Fibroblast of pulmonary artery (primary cell): ENCODE results near the gene ZNF780A.
A peak's percentile ranks its signal among the peaks of the same experiment; 100 is the strongest.

Experiments
- DNase-seq: peaks from one replicate; pipeline ENCODE4 v3.0.0-alpha.2; 2010; ENCODE audit warnings: low read depth
- H3K4me3 ChIP-seq: replicated peaks from 2 replicates; pipeline ENCODE4 v1.5.1; 2011; ENCODE audit warnings: low read depth, mild to moderate bottlenecking, control low read depth, low read length, moderate library complexity
- TF ChIP-seq, protein P1 (sequence below): IDR thresholded peaks from 2 replicates; pipeline ENCODE4 v1.5.1; 2011; ENCODE audit warnings: mild to moderate bottlenecking, control low read depth, low read length, inconsistent platforms; ENCODE audit errors: missing control alignments

The ZNF780A gene

DNA sequence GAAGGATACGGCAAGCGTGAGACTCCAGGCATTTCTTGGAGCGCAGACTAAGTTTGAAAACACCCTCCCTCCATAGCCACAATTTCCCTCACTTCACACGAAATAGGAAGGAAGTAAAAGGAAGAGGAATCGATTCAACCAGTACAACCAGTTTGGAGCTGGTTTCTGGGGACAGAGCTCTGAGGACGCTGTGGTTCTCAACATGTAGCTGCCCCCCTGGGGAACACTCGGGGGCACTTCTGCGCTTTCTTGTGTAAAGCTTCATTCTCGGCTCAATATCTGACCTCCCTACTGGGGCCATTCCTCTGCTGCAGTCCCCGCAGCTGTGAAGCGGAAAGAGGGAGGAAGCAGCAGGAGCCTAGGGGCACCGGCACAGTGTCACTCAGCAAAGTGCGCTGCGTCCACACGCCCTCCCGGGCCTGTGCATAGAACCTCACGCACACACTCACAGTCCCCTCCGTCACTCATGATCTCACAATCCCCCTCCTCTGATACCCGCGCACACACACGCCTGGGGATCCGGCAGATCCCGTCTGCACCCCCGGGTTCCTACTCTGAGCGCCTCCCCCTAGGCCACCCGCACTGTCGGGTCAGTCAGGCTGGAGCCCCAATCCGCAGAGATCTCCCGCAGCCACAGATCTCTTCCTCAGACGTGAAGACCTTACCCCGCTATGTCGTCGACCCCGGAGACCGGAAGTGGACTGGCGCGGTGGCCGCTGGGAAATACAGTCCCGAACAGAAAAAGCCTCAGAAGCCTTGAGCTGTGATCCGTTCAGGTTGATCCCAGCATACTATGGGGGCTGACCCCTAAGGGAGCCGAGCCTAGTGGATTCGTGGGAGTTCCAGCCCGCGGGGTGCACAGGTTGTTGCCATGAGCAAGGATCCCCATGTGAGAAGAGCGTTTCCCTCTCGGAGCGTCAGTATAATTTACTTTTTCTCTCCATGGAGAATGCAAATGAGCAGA is at the start of gene ZNF780A:
TSS of gene ZNF780A (minus strand) at position 703 of the 964 bp plus-strand sequence. CDS start 6,190 bp downstream, outside the sequence.
- TF ChIP-seq, protein P1, sequence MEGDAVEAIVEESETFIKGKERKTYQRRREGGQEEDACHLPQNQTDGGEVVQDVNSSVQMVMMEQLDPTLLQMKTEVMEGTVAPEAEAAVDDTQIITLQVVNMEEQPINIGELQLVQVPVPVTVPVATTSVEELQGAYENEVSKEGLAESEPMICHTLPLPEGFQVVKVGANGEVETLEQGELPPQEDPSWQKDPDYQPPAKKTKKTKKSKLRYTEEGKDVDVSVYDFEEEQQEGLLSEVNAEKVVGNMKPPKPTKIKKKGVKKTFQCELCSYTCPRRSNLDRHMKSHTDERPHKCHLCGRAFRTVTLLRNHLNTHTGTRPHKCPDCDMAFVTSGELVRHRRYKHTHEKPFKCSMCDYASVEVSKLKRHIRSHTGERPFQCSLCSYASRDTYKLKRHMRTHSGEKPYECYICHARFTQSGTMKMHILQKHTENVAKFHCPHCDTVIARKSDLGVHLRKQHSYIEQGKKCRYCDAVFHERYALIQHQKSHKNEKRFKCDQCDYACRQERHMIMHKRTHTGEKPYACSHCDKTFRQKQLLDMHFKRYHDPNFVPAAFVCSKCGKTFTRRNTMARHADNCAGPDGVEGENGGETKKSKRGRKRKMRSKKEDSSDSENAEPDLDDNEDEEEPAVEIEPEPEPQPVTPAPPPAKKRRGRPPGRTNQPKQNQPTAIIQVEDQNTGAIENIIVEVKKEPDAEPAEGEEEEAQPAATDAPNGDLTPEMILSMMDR = no peak
- DNase-seq = peak; percentile 65
- peak within 1 kb of the TSS; percentile 89 for H3K4me3 ChIP-seq

DNA sequence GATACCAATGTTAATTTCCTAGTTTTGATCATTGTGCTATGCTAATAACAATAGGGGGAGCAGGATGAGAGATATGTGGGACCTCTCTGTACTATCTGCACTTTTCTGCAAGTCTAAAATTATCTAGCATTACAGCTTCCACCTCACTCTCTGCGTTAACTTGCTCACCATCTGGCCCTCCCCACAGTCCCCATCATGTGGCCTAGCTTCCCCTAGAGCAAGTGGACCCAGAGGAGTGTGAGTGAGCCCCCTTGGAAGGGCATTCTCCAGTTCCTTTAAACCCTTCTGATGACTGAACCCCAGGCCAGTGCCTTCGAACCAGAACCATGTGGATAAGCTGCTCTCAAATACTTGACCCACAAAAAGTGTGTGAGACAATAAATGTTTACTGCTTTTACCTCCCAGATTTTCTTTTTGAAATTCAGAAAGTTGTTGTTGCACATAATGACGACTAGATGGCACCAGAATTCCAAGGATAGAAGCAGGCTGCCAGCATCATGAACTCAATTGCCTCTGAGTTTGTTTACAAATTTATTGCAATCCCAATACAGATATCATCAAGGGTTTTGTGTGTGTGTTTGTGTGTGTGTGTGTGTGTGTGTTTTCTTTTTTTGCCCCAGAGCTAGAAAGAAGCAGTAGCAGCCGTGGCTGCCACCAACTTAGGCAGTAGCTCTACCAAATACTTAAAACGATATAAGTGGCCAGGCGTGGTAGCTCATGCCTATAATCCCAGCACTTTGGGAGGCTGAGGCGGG is 49.0 kb upstream of the ZNF780A start:
- H3K4me3 ChIP-seq = no peak overlapping the region
- peak; percentile 76 for DNase-seq
- TF ChIP-seq, protein P1 = peak; percentile 74

DNA sequence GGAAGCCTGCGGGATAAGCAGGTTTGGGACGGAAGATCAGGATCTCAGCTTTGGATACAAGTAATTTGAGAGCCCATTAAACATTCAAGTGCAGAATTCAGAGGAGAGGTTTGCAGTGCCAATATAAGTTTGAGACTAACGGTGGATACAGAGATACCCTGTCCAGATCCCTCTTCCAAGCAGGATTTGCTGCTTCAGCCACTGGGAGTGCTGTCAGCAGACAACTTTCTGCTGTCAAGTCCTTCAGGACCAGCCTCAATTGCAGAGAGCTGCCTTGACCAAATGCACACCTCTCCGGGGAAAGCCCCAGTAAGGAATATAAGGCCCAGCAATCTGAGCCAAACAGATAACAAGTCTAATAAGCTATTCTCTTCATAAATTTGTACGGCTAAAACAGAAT is 46.1 kb upstream of the ZNF780A start:
- TF ChIP-seq, protein P1 = peak; percentile 6
- no peak overlapping the region for H3K4me3 ChIP-seq
- DNase-seq = no peak

DNA sequence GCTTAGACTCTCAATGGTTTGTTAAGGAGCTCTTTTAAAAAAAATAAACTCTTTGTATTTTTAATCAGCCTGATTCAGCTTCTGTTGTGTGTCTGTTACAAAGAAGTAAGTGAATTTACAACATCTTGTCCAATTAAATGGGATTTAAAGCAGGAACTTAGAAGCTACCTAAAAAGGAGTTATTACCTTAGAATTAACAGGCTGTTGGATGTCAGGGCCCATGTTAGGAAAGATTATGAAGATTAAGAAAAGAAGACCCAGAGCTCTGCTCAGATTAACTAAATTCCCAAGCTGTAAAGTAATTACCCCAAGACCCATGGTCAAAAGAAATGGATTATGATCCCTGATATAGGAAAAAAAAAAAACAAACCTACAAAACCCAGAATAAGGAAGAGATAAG is 44.1 kb upstream of the ZNF780A start:
- no peak for DNase-seq
- TF ChIP-seq, protein P1 = no peak
- no peak overlapping the region for H3K4me3 ChIP-seq

DNA sequence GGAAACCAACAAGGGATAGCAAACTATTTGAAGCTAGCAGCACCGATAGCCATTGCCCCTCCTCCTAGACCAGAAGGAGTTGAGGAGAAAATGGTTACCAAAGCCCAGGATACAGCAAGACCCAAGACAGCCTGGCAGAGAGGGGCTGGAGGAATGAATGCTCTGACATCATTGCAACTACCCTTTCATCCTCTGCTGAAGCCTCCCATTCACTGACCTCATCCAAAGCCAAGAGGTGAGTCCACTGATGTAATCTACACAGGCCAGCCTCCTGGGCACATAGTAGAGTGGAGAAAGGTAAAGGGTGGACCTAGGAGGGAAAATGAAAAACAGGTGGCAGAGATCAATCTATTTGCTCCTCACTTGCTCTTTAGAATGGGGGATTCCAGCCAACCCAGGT is 42.7 kb upstream of the ZNF780A start:
- TF ChIP-seq, protein P1 = no peak
- no peak overlapping the region for H3K4me3 ChIP-seq
- no peak for DNase-seq

DNA sequence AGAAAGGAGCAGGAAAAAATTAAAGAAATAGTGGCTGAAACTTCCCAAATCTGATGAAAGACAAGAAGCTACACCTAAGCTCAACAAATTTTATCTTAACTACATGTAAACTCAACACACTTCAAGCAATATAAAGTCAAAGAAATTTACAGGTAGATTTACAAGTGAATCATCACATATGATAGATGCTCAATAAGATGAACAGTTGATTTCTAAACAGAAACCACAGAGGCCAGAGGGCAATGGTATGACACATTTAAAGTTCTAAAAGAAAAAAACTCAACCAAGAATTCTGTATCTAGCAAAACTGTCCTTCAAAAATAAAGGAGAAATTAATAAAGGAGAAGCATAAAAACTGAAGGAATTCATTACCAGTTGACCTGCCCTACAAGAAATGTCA is 39.3 kb upstream of the ZNF780A start:
- no peak overlapping the region for H3K4me3 ChIP-seq
- TF ChIP-seq, protein P1 = no peak
- DNase-seq = no peak
